Measurements from ENCODE around the gene ZNF385A. TPM values are rescaled to one million over a fixed set of nuclear protein-coding genes. Genes with fewer than 3 reads are reported as not detected.

Gene ZNF385A
- total RNA-seq, 4 donors from 2014 or later: 9.0 to 19.8 (median 13.5) TPM

DNA sequence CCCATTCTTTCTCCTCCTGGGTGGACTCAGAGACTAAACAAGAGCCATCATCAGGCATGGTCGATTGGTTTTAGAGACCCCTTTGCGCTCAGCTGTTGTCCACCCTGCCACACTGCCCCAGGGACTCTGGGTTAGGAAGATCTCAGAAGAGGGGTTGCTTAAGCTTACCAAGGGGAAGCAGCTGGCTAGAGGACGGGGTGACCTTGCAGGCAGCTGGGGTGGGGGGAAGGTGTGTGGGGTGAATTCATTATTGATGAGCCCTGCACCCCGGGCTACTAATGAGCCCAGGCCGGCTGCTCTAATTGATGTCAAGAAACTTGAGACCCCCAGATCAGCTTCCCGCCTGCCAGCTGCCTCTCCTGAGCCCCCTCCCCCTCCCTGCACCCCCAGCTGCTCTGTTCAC is 8.7 kb upstream of the ZNF385A start:
- H3K36me3 ChIP-seq: peaks cover 0 to 39% (median 0%) of the 10 kb centered on the region in 3 donors
- no peak for DNase-seq (ENCODE audit: low spot score in 2 of 2)
- WGBS, 2 donors: 66 to 71% methylated on average over 6 of the region's 6 CpGs
- H3K4me1 ChIP-seq: peaks cover 0 to 13% (median 6%) of the 10 kb centered on the region in 4 donors
- no peaks in the 10 kb centered on the region for H3K27me3 ChIP-seq
- H3K4me3 ChIP-seq: no peak overlapping the region
- no peak overlapping the region for H3K27ac ChIP-seq
- no peak for TF ChIP-seq POLR2A (IDR thresholded peaks at IDR 0.05)
- no peak for TF ChIP-seq EP300 (IDR thresholded peaks at IDR 0.05)
- TF ChIP-seq, protein P1, sequence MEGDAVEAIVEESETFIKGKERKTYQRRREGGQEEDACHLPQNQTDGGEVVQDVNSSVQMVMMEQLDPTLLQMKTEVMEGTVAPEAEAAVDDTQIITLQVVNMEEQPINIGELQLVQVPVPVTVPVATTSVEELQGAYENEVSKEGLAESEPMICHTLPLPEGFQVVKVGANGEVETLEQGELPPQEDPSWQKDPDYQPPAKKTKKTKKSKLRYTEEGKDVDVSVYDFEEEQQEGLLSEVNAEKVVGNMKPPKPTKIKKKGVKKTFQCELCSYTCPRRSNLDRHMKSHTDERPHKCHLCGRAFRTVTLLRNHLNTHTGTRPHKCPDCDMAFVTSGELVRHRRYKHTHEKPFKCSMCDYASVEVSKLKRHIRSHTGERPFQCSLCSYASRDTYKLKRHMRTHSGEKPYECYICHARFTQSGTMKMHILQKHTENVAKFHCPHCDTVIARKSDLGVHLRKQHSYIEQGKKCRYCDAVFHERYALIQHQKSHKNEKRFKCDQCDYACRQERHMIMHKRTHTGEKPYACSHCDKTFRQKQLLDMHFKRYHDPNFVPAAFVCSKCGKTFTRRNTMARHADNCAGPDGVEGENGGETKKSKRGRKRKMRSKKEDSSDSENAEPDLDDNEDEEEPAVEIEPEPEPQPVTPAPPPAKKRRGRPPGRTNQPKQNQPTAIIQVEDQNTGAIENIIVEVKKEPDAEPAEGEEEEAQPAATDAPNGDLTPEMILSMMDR (IDR thresholded peaks at IDR 0.05): no peak
- no peaks in the 10 kb centered on the region for H3K9me3 ChIP-seq

DNA sequence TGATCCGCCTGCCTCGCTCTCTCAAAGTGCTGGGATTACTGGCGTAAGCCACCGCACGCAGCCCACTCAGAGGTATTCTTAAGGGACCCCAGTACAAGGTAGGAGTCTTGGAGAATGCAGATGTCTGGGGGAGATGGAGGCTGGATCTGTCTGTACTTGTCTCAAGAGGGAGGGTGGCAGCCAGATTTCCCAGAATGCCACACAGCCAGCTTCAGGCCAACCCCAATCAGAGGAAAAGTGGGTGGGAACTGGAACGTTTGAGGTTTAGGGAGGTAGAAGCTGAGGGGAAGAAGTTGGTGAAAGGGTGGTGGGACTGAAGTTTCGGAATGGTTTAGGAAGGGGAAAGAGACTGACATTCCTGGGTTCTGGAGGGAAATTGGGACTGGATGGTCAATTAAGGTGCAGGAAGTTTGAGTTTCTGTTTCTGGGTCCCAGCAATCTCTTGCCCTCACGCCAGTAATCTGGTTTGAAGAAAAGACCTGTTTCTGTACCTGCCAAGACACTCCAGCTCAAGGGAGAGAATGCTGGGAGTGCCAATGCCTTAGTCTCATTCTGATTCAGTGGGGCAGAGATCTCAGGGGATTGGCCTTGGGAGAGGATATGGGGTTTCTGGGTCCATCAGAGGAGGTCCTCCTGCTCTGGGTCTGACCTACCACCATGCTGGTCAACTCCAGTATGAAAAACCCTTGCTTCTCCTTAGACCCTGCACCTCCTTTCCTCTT is 8.1 kb upstream of the ZNF385A start:
- Histone ChIP-seq H3K36me3 (peaks cover 0 to 33% (median 0%) of the 10 kb centered on the region in 3 donors), H3K4me3 (no peak overlapping the region), H3K27me3 (no peaks in the 10 kb centered on the region), H3K27ac (no peak overlapping the region), H3K4me1 (peaks cover 0 to 17% (median 6%) of the 10 kb centered on the region in 4 donors), H3K9me3 (no peaks in the 10 kb centered on the region)
- no peak for DNase-seq (ENCODE audit: low spot score in 2 of 2)
- 84 to 90% methylated on average over 8 of the region's 8 CpGs for WGBS, 2 donors
- TF ChIP-seq POLR2A (IDR thresholded peaks at IDR 0.05): no peak
- TF ChIP-seq EP300 (IDR thresholded peaks at IDR 0.05): no peak
- TF ChIP-seq, protein P1 (IDR thresholded peaks at IDR 0.05): no peak

DNA sequence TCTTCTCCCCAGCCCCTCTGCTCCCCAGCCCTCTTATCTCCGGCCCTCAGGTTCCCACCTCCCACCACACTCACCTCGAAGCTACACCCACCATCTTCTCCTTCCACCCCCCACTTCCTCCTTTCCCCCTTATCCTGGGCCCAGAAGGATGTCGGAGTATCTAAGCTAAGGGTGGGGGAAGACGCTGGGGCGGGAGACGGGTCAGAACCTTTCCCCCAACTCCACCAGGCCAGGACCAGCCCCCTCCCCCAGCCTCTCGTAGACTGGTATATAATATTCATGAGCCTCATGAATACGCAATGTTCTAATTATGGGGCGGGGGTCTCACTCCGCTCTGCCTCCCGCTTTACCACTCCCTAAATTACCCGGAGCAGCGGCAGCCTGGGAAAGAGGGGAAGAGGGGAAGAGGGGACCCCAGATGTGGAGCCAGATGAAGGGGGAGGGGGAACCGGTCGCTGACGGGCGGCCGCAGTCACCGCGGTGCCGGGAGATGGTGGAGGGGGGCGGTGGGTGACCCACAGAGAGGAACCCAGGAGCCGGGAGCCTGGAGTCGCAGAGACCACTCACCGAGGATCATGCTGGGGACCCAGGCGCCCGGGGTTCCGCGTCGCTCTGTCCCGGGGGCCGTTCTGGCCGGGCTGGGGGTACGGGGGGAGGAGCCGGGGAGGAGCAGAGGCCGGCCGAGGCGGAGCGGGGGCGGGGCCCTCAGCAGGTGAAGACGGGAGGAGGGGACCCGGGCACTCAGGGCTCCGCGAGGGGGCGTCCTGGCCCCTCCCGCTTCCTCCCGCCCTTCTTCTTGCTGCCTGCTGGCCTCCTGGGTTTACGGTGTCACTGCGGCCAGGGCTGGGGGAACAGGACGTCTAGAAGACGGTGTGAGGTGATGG is 6.4 kb upstream of the ZNF385A start:
- Histone ChIP-seq H3K36me3 (peaks cover 0 to 16% (median 0%) of the 10 kb centered on the region in 3 donors), H3K27ac (peak overlapping the region in 3 of 4 donors; percentile 34 to 41 (median 35)), H3K9me3 (no peaks in the 10 kb centered on the region), H3K4me3 (peak overlapping the region; percentile 24 to 52 (median 48)), H3K27me3 (no peaks in the 10 kb centered on the region), H3K4me1 (peaks cover 0 to 17% (median 6%) of the 10 kb centered on the region in 4 donors)
- no peak for DNase-seq (ENCODE audit: low spot score in 2 of 2)
- TF ChIP-seq POLR2A (IDR thresholded peaks at IDR 0.05) (no peak), EP300 (IDR thresholded peaks at IDR 0.05) (no peak)
- TF ChIP-seq, protein P1 (IDR thresholded peaks at IDR 0.05): no peak
- 20 to 21% methylated on average over 40 to 43 of the region's 51 CpGs for WGBS, 2 donors

- no peak for DNase-seq (ENCODE audit: low spot score in 2 of 2)
- 61 to 72% methylated on average over 7 of the region's 7 CpGs for WGBS, 2 donors
- Histone ChIP-seq H3K27ac (no peak overlapping the region), H3K4me1 (peaks cover 0 to 23% (median 10%) of the 10 kb centered on the region in 4 donors), H3K36me3 (peaks cover 0 to 9% (median 0%) of the 10 kb centered on the region in 3 donors), H3K9me3 (no peaks in the 10 kb centered on the region), H3K4me3 (no peak overlapping the region), H3K27me3 (no peaks in the 10 kb centered on the region)
- TF ChIP-seq, protein P1 (IDR thresholded peaks at IDR 0.05): no peak
- no peak for TF ChIP-seq EP300 (IDR thresholded peaks at IDR 0.05)
- TF ChIP-seq POLR2A (IDR thresholded peaks at IDR 0.05): no peak
These were observed 5.7 kb upstream of the ZNF385A start for GRCh38 chr12:54390176-54390667.

All from tibial nerve (tissue), 4 donors.